ENCODE results near the gene RGPD3.

DNA sequence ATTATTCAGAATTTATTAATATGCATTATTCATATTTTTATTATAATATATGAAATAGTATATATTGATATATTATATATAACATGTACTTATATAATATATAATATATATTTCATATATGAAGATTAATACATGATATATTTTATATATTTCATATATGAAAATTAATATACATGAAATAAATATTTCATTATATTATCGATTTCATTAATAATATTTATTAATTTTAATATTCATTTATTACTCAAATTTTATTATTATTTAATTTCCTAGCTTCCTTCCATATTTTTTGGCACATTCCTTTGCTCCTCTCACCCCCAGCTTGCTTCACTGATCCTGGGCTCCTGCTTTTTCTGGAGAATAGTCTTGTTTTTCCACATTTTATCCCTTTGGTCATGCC lies 48.7 kb upstream of the RGPD3 start:
- TF ChIP-seq, protein P1, sequence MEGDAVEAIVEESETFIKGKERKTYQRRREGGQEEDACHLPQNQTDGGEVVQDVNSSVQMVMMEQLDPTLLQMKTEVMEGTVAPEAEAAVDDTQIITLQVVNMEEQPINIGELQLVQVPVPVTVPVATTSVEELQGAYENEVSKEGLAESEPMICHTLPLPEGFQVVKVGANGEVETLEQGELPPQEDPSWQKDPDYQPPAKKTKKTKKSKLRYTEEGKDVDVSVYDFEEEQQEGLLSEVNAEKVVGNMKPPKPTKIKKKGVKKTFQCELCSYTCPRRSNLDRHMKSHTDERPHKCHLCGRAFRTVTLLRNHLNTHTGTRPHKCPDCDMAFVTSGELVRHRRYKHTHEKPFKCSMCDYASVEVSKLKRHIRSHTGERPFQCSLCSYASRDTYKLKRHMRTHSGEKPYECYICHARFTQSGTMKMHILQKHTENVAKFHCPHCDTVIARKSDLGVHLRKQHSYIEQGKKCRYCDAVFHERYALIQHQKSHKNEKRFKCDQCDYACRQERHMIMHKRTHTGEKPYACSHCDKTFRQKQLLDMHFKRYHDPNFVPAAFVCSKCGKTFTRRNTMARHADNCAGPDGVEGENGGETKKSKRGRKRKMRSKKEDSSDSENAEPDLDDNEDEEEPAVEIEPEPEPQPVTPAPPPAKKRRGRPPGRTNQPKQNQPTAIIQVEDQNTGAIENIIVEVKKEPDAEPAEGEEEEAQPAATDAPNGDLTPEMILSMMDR (IDR thresholded peaks at IDR 0.05) = no peak
- TF ChIP-seq POLR2A (IDR thresholded peaks at IDR 0.05) (no peak), EP300 (IDR thresholded peaks at IDR 0.05) (no peak)
